HepG2 (cell line): Measurements from ENCODE around the gene KIF25. TPM values are rescaled to one million over a fixed set of nuclear protein-coding genes. Genes with fewer than 3 reads are reported as not detected.

Source experiments
- ATAC-seq: fragments of 200-7000 bp; cut with Tn5 transposase; 3 replicates; pipeline ENCODE4 v1.9.1; 2020; ENCODE audit warnings: mild to moderate bottlenecking, moderate library complexity
- BruUV-seq: library from RNA; stranded (reverse); fragments of 400-500 nt; replicated peaks from 2 replicates; lab custom pipeline; 2021; lab: Mats Ljungman, UMichigan
- CTCF ChIA-PET: fragments of 300-600 bp; formaldehyde crosslinking; extraction: SDS; loops from one replicate; lab custom pipeline; 2021; ENCODE audit warnings: low total read pairs, inconsistent platforms, low intra/inter-chr PET ratio; lab: Yijun Ruan, JAX
- POLR2A ChIA-PET: fragments of 350-600 bp; sonication (Branson Sonifier 250); formaldehyde crosslinking; loops from one replicate; lab custom pipeline; 2020; ENCODE audit warnings: antibody characterized with exemption, inconsistent platforms; lab: Yijun Ruan, JAX
- DNase-seq: peaks from one replicate; pipeline ENCODE4 v3.0.0-alpha.2; 2015; ENCODE audit warnings: low spot score
- FAIRE-seq: peaks from 3 replicates; lab custom pipeline; 2011; peaks lifted over from hg19 to GRCh38; lab: Jason Lieb, UNC
- H2AFZ ChIP-seq: one replicate; pipeline ENCODE4 v1.6.1; 2011; ENCODE audit warnings: low read length, inconsistent platforms
- H3K27ac ChIP-seq: fragments of 300-600 bp; 3 replicates; pipeline ENCODE4 v1.8.0; 2011; ENCODE audit warnings: mixed run types, mild to moderate bottlenecking, mixed read lengths, low read length, inconsistent platforms; ENCODE audit not compliant: insufficient read depth; ENCODE audit errors: extremely low read length
- H3K27me3 ChIP-seq, 2 experiments: fragments of 200-600 bp in 1 of 2; 2 replicates in 1 of 2; 3 replicates in 1 of 2; pipeline versions ENCODE4 v1.6.0 to v1.8.0; 2011; ENCODE audit warnings: low read length in 2 of 2, mild to moderate bottlenecking in 2 of 2, moderate library complexity in 2 of 2, inconsistent platforms in 1 of 2; ENCODE audit not compliant: insufficient read depth in 2 of 2, control insufficient read depth in 1 of 2
- H3K36me3 ChIP-seq, 2 experiments: fragments of 200-600 bp in 1 of 2; replicated peaks in 1 of 2; 2 replicates in 1 of 2; 3 replicates in 1 of 2; pipeline versions ENCODE4 v1.5.1 to v1.8.0; 2011; ENCODE audit warnings: low read length in 2 of 2, inconsistent platforms in 1 of 2; ENCODE audit not compliant: insufficient read depth in 2 of 2, control insufficient read depth in 1 of 2
- H3K4me1 ChIP-seq: 2 replicates; pipeline ENCODE4 v1.5.1; 2012; ENCODE audit warnings: low read length, inconsistent platforms; ENCODE audit not compliant: insufficient read depth
- H3K4me2 ChIP-seq: 2 replicates; pipeline ENCODE4 v1.6.0; 2011; ENCODE audit warnings: low read depth, low read length, inconsistent platforms
- H3K4me3 ChIP-seq, 3 experiments: fragments of 200-600 bp in 1 of 3; sonication (generic), shearing (Covaris generic) in 1 of 3; replicated peaks in 1 of 3; 2 replicates each; pipeline ENCODE4 v1.5.1; 2011 to 2016; ENCODE audit warnings: low read length in 3 of 3, inconsistent platforms in 2 of 3, low read depth in 2 of 3, mild to moderate bottlenecking in 2 of 3, control low read depth in 1 of 3, mixed read lengths in 1 of 3; ENCODE audit not compliant: insufficient read depth in 1 of 3
- H3K79me2 ChIP-seq: one replicate; pipeline ENCODE4 v1.6.1; 2011; ENCODE audit warnings: low read length, inconsistent platforms; ENCODE audit not compliant: insufficient read depth
- H3K9ac ChIP-seq: 2 replicates; pipeline ENCODE4 v1.6.0; 2011; ENCODE audit warnings: mild to moderate bottlenecking, low read depth, low read length, inconsistent platforms; ENCODE audit not compliant: insufficient read depth
- H3K9me3 ChIP-seq: 2 replicates; pipeline ENCODE4 v1.5.1; 2012; ENCODE audit warnings: mild to moderate bottlenecking, low read length
- H4K20me1 ChIP-seq: 2 replicates; pipeline ENCODE4 v1.6.0; 2011; ENCODE audit warnings: inconsistent platforms, mild to moderate bottlenecking, low read length, moderate library complexity; ENCODE audit not compliant: insufficient read depth
- DDIT3 ChIP-seq: sonication (generic); formaldehyde crosslinking; IDR thresholded peaks from 2 replicates; pipeline ENCODE4 v1.4.0; 2020; ENCODE audit warnings: mild to moderate bottlenecking, missing genetic modification reagents
- HIVEP1 ChIP-seq: sonication (generic); formaldehyde crosslinking; IDR thresholded peaks from 2 replicates; pipeline ENCODE4 v1.4.0; 2020; ENCODE audit warnings: mild to moderate bottlenecking, missing genetic modification reagents
- ZFP1 ChIP-seq: IDR thresholded peaks from 2 replicates; pipeline ENCODE4 v1.6.1; 2016
- ZNF350 ChIP-seq: sonication (generic); formaldehyde crosslinking; IDR thresholded peaks from 2 replicates; pipeline ENCODE4 v1.4.0; 2020; ENCODE audit warnings: mild to moderate bottlenecking, low read depth, missing genetic modification reagents, borderline replicate concordance
- ZNF839 ChIP-seq: sonication (generic); formaldehyde crosslinking; IDR thresholded peaks from 2 replicates; pipeline ENCODE4 v1.4.0; 2020; ENCODE audit warnings: missing genetic modification reagents, mild to moderate bottlenecking, borderline replicate concordance
- WGBS: methylation state at CpG from one replicate; pipeline ENCODE4 v1.1.6; 2017; ENCODE audit warnings: low lambda C conversion rate; 5-methylcytosine and 5-hydroxymethylcytosine counted together
- in situ Hi-C: cut with HindIII; loops from 2 replicates; pipeline ENCODE4 v1.10.0; 2017; ENCODE audit warnings: low pct_unique_long_range_greater_than_20kb; ENCODE audit not compliant: extremely low pct_ligation_motif_present
- intact Hi-C: fragments of 100-400 bp; cut with micrococcal nuclease; formaldehyde crosslinking; loops from one replicate; pipeline ENCODE4 v1.10.0; 2022; ENCODE audit not compliant: unreplicated experiment
- polyA plus RNA-seq, 8 experiments: library from polyadenylated mRNA; depleted of rRNA in 3 of 8; stranded (reverse) in 7 of 8; unstranded in 1 of 8; fragments of >200 nt; fragmentation: Illumina TruSeq in 4 of 8; extraction: Trizol in 4 of 8; gene quantifications; 2 replicates each; pipeline versions ENCODE4 v1.2.1 to v1.2.3, GENCODE V29; 2011 to 2016; ENCODE audit warnings: low read depth in 4 of 8, missing spikeins in 1 of 8, mixed read lengths in 1 of 8; ENCODE audit not compliant: insufficient read depth in 1 of 8
- total RNA-seq, 5 experiments: library from RNA; depleted of rRNA; stranded (reverse); fragments of >200 nt; fragmentation: Illumina TruSeq; extraction: Trizol; gene quantifications; 2 replicates each; pipeline ENCODE4 v1.2.3, GENCODE V29; 2016; ENCODE audit warnings: low read depth in 1 of 5
- TF ChIP-seq, protein P1 (sequence below): sonication (generic); formaldehyde crosslinking; conservative IDR thresholded peaks from 2 replicates; pipeline ENCODE4 v1.8.1; 2023; ENCODE audit warnings: missing genetic modification reagents

KIF25 gene
- total and polyA plus RNA-seq, 2 of the 13 experiments (the other 11 are each of a cell fraction or from before 2014, with no cell fraction given): not detected

GRCh38 chr6:168011291-168011690, 13.8 kb downstream of the KIF25 start:
- in situ Hi-C loops: no loop called here
- intact Hi-C loops: no loop called here
- WGBS: 4% methylated on average over 1 of the region's 1 CpG

GRCh38 chr6:168012431-168013249, 15.2 kb downstream of the KIF25 start:
- Histone ChIP-seq H3K4me3 (no peak overlapping the region), H3K9ac (no peak overlapping the region), H3K4me1 (peaks cover 24% of the 10 kb centered on the region), H3K4me2 (no peak overlapping the region), H4K20me1 (no peaks in the 10 kb centered on the region), H3K27ac (no peak overlapping the region), H3K36me3 (no peaks in the 10 kb centered on the region), H3K9me3 (peaks cover 26% of the 10 kb centered on the region), H3K27me3 (peaks cover 2 to 19% of the 10 kb centered on the region in 2 experiments; a peak in 3 of 5 replicates), H2AFZ (no peak overlapping the region), H3K79me2 (no peaks in the 10 kb centered on the region)
- no TSS peak for BruUV-seq
- in situ Hi-C loops (no loop called here), intact Hi-C loops (no loop called here)
- ChIA-PET CTCF (no interaction called here), POLR2A (no interaction called here)
- FAIRE-seq (no peak), DNase-seq (no peak), ATAC-seq (peak; percentile 21; the same call in 1 of the 3 replicates)
- 0 out of 2 replicates have a peak, but pooled peaks have one; percentile 16 for TF ChIP-seq HIVEP1 (CRISPR knock-in tag)
- TF ChIP-seq ZNF350 (CRISPR knock-in tag): peak; percentile 39; the same call in 1 of the 2 replicates
- TF ChIP-seq ZNF839 (CRISPR knock-in tag): no peak
- TF ChIP-seq, protein P1, sequence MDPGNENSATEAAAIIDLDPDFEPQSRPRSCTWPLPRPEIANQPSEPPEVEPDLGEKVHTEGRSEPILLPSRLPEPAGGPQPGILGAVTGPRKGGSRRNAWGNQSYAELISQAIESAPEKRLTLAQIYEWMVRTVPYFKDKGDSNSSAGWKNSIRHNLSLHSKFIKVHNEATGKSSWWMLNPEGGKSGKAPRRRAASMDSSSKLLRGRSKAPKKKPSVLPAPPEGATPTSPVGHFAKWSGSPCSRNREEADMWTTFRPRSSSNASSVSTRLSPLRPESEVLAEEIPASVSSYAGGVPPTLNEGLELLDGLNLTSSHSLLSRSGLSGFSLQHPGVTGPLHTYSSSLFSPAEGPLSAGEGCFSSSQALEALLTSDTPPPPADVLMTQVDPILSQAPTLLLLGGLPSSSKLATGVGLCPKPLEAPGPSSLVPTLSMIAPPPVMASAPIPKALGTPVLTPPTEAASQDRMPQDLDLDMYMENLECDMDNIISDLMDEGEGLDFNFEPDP (CRISPR knock-in tag): 0 out of 2 replicates have a peak, but pooled peaks have one; percentile 54
- 67% methylated on average over 7 of the region's 13 CpGs for WGBS

More at GRCh38 chr6:168011291-168011690, 13.8 kb downstream of the KIF25 start:
- Histone ChIP-seq H3K27me3 (peaks cover 2 to 10% of the 10 kb centered on the region in 2 experiments; a peak in 2 of 5 replicates), H3K9ac (no peak overlapping the region), H3K4me1 (peaks cover 10% of the 10 kb centered on the region), H3K4me3 (no peak overlapping the region), H2AFZ (no peak overlapping the region), H3K9me3 (peaks cover 26% of the 10 kb centered on the region), H3K79me2 (no peaks in the 10 kb centered on the region), H4K20me1 (no peaks in the 10 kb centered on the region), H3K4me2 (no peak overlapping the region), H3K36me3 (no peaks in the 10 kb centered on the region), H3K27ac (no peak overlapping the region)
- CTCF ChIA-PET: no interaction called here
- ATAC-seq: no peak
- BruUV-seq: no TSS peak
- TF ChIP-seq ZFP1 (CRISPR knock-in tag): peak; percentile 98
- TF ChIP-seq DDIT3: no peak
- POLR2A ChIA-PET: no interaction called here
- no peak for FAIRE-seq
- no peak for DNase-seq
